Right ventricle myocardium superior (tissue), 1 donor: ENCODE measurements around the gene HMCN1. TPM values are rescaled to one million over a fixed set of nuclear protein-coding genes. Genes with fewer than 3 reads are reported as not detected.
A peak's percentile ranks its signal among the peaks of the same experiment; 100 is the strongest.

Experiments used
- ATAC-seq: fragments of 200-7000 bp; cut with Tn5 transposase; one replicate; pipeline ENCODE4 v1.9.1; 2020; ENCODE audit warnings: mild to moderate bottlenecking; ENCODE audit not compliant: poor library complexity
- DNase-seq: peaks from one replicate; pipeline ENCODE4 v3.0.0-alpha.2; 2020
- intact Hi-C: fragments of 100-400 bp; cut with DNase I; formaldehyde crosslinking; loops from one replicate; pipeline ENCODE4 v1.11.2; 2022
- total RNA-seq: library from RNA; stranded (reverse); fragmentation: NEBNext Ultra II Directional; extraction: Animal tissue kit (Norgen Biotek cat#: 25700); gene quantifications from one replicate; pipeline ENCODE4 v1.2.1, GENCODE V29; 2021
- donor health status: DM: no; HTN: yes; CAD: no; lungs with severe emphysema.

Gene HMCN1
- total RNA-seq, 1 donor from 2014 or later, result 5.7 TPM

DNA sequence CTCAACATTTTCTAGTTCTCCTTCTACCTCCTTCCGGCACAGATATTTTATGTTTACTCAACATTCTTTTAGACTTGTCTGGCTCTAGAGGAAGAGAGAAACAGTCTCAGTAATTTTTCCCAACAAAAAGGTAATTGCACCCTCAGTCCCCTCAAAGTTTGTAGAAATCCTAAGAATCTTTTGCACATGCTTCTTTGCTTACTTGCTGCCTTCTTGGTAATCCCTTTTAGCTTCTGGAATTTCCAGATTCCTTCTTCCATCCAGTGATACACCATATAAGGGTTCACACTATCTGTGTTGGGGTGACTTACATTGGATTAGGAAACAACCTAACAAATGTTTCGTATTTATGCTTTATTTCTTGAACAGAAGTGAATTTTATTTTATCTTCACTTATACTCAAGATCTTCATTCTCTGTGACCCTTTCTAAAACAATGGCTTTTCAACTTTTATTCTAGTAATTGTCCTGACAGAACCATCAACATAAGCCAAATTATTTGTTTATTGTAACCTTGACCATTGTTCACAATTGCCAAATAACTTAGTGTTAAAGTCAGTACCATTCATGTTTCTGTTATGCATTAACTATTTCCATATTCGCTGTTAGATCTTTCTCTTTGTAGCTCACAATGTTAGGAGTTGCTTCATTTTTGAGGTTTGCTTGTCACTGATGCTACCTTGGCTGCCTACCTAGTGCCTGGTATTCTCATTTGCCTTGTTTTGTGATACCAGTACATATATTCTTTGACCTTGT, 238.1 kb downstream of the HMCN1 start:
- no peak for ATAC-seq
- no peak for DNase-seq
- intact Hi-C loops, result no loop called here

DNA sequence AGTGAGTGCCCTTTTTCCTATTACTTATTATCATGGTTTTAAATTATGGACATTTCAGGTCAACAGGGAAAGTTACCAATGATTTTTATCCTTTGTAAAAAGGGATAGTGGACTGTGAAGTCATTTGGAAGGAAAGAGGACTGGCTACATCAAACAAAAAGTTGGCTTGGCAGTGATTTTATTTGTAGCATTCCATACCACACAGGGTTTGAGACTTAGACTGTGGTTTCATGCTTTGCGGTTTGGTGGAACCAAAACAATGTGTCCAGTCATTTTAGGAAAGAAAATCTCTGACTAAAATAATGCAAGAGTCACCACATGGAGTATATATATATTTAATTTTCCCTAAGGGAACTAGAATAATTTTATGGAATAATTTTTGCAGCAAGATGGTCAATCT, 239.5 kb downstream of the HMCN1 start:
- no peak for ATAC-seq
- intact Hi-C loops, result no loop called here
- no peak for DNase-seq

DNA sequence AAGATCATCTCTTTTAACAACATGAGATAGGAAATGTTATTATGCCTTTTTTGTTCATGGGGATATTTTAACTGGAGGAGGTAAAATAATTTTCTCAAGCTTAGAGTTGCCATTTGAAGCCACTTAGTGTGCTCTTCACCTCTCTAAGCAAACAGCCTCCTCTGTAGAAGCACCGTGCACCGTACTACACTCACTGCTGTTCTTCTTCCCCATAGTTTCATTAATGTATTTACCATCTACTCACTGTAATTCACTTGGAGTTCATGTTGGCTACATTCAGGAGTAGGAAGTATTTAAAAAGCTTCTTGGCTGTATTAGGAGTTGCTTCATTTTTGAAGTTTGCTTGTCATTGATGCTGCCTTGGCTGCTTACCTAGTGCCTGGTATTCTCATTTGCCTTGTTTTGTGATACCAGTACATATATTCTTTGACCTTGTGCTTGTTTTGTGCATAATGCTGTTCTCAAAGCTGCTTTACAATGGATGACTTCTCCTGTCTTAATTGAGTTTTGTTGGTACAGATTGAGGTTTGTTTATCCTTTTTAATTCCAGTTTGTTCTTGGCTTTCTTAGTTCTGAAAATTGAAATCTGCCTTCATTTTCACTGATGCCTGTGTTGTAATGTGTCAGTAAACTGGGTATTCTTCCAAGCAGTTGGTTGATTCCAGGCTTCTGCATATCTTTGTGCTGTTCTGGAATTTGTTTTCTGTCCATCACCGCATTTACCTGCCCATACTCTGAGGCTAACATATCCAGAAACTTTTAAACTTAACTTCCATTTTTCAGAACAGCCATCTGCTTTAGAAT, 240.4 kb downstream of the HMCN1 start:
- DNase-seq (no peak), ATAC-seq (no peak)
- intact Hi-C loops, result no loop called here

DNA sequence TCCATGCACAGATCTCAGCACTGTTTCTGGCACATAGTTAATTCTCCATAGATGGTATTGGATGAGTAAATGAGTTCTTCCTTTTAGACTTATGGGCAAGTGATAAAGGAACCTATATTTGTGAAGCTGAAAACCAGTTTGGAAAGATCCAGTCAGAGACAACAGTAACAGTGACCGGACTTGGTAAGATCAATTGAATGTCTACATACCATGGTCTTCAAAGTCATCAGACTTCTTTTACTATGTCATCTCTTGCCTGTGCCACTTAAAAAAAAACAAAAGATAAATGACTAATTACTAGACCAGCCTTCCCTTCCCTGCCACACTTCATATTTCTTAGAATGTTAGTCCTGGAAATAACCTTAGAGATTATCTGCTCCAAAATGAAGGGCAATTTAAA, 246.7 kb downstream of the HMCN1 start:
- ATAC-seq, result no peak
- DNase-seq, result no peak
- intact Hi-C loops, result no loop called here

DNA sequence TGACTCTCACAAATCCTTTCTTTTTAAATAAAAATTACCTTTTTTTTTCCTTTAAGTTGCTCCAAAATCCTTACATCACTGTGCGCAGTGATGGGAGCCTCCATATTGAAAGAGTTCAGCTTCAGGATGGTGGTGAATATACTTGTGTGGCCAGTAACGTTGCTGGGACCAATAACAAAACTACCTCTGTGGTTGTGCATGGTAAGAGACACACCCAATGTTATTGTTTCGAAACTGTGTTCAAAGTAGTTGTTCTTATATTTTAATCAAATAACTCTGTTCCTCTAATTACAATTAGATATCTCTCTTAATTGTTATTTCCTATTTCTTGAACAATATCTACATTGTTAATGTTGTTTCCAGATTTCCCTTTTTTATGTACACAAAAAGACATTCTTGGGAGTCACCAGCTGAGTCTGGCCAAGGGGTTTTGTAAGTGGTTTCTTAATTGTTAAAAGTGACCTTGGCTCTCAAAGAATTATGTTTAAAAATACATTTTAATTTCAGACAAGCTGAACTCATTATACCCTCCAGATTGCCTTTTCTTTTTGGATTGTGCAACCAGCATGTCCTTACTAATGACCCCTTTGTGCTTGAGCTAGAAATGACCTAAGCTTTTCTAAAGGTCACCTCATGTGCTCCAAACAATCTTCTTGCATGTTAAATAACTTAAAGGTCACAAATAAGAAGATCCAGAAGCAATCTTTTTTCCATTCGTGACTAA, 250.1 kb downstream of the HMCN1 start:
- intact Hi-C loops, result no loop called here
- no peak for DNase-seq
- peak; percentile 93 for ATAC-seq

DNA sequence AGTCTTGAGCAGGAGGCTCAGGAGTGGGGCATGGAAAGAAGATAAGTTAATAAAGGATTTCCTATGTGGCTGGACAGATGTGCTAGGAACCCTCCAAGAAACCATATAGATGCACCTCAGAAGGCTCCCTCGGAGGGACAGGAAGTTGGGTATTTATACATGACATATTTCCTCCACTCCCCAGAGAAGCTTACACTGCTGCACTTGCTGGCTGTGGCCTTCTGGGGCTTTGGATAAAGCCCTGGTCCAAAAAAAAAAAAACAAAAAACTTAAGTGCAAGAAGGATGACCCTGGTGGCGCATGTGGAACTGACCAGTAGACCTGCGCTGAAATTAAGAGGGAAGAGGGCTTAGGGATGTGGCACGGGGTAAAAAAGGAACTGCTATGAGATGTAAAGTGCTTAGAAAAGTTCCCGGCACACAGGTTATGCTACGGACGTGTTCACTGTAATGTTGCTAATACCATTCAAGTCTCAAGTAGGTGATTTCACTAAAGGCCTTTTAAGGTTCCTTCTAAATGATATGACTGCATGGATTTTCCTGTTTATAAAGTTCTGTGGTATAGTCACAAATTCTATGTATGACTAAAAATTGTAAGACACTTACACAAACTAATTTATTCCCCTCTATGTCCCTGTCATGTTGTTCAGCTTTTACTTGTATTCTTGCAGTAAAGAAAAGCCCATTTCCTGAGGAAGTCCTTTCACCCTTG, 253.6 kb downstream of the HMCN1 start:
- intact Hi-C loops, result no loop called here

DNA sequence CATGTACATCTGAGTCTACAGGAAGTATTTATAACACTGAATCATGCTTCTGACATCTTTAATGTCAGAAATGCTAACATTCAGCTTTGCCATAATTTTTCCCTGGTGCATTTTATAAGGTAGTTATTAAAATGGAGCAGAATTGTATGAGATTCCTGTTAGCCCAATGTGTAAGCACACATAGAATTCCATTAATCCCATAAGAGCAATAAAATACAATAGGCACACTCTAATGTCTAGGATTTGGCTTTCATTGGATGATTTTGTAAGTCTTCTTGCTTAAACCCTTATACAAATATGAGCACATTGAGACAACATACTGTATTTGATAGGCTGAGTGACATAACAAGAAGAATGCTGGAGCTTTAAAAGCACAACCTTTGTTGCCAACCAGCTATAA, 256.4 kb downstream of the HMCN1 start:
- ATAC-seq, result no peak
- intact Hi-C loops, result no loop called here
- no peak for DNase-seq

More for the DNA sequence above, 253.6 kb downstream of the HMCN1 start:
- no peak for ATAC-seq
- no peak for DNase-seq

DNA sequence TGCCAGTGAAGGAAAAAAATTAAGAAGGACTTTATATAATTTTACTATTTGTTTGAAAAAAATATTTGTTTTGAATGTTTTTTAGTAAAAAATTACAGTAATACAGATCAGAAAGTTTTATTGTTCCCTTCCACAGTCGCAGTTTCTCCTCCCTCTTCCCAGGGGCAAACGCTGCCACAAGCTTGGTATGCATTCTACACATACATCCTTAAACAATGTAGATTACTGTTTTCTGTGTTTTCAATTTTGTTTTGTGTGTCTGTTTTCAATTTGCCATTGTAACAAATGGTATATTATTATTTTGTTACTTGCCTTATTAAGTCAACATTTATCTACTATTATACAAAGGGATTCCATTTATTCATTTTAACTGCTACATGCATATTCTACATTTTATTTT, 257.1 kb downstream of the HMCN1 start:
- intact Hi-C loops, result no loop called here
- no peak for ATAC-seq
- no peak for DNase-seq

DNA sequence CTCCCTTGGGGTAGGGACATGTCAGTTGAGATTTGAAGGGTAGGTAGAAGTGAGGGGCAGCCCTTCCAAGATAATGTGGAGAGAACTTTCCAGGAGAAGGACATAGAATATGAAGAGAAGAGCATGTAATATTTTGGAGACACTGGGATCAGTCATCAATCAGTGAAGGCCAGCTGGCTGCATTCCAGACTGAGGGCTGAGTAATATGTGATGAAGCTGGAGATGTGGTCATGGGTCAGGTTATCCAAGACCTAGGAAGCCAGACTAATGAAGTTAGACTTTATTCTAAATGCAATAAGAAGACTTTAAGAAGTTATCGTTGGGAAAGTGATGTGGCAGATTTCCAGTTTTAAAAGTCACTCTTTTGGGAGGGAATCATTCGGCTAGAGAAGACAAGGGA, 262.0 kb downstream of the HMCN1 start:
- DNase-seq (peak; percentile 42), ATAC-seq (no peak)
- intact Hi-C loops, result no loop called here

DNA sequence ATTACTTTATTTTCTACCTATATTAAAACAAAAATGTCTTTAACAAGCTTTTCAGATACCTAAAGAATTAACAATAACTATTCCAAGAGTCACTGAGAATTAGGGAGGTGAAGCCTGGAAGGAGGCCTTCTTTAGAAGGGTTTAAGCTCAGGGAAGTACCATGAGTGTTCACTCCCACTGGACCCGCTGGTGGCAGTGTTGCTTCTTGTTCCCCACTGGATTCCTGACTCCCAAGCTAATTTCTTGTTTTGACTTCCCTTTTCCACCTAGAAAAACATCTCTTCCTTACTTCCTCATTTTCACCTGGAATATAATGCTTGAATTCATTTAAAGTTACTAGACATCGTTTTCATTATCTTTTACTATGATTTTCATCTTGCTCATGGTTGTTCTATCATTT, 264.2 kb downstream of the HMCN1 start:
- intact Hi-C loops, result no loop called here
- ATAC-seq (no peak), DNase-seq (no peak)

DNA sequence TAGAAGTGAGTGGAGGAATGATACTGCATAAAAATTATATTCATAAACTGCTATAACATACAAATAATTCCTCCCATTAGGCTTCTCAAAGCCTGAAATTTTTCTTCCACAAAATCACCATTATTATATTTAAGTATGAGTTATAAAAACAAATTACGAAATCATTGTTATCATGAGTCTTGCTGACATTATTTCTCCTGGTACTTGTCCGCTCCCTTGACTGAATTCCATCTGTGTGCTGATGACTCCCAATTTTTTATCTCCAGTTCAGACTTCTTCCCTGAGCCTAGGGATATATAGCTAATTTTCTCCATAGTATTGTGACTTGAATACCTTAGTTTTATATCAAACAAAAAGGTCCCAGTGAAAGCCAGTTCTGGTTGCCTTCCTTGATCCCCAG, 268.2 kb downstream of the HMCN1 start:
- DNase-seq (no peak), ATAC-seq (peak; percentile 41)
- intact Hi-C loops, result no loop called here

DNA sequence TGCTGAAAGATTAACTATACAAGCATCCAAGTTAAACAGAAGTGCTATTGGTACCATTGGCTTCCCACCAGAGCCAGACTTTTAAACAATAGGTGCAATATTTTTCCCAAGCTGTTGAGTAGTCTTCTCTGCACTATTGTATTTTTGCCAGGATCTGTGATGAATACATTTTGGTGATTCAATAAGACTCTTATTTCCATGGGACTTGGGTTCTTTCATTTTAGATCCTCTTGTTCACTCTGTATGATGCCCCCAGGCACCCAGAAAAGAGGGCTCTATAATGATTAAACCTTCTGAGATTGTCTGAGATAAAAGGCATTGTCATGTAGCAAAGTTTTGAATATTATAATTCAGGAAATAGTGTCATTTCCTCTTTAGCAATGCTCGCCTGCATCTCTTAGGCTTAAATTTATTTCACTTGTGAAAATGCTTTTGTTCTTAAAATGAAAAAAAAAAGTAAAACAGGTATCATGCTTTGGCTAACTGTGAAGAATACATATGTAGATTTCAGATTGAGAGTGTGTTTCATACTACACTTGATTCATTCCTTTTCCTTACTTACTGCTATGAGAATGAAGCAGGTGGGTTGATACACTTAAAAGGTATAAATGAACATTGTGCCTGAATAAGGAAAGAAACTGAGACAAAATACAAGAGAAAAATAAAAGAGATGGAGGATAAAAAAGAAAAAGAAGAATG, 275.0 kb downstream of the HMCN1 start:
- no peak for ATAC-seq
- no peak for DNase-seq
- intact Hi-C loops, result no loop called here

DNA sequence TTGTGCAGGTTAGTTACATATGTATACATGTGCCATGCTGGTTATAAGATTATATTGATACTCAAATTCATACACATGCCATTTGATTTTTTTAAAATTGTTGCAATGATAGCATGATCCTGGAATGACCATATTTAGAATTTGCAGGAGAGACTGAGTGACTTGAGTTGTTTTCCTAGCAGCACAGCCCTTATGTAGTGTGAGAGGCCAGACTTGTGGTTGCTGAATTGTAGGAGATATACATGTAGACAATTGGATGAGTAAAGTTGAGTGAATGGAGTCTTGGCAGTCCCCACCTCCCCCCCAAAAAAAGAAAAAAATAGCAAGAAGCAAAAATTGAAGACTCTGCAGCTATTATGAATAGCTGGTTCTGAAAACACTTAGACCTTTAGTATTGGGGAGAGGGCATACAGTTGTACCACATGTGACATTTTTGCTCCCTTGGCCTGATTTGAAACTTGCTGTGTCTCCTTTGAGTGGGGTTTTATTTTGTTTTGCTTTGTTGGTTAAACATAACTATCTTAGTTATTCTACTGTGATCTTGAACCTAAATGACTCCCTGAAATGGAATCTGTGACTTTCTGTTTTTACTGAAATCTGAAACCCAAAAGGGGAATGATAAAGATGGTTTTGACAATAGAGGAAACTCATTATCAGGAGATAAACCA, 280.3 kb downstream of the HMCN1 start:
- no peak for DNase-seq
- ATAC-seq, result no peak
- intact Hi-C loops, result no loop called here

DNA sequence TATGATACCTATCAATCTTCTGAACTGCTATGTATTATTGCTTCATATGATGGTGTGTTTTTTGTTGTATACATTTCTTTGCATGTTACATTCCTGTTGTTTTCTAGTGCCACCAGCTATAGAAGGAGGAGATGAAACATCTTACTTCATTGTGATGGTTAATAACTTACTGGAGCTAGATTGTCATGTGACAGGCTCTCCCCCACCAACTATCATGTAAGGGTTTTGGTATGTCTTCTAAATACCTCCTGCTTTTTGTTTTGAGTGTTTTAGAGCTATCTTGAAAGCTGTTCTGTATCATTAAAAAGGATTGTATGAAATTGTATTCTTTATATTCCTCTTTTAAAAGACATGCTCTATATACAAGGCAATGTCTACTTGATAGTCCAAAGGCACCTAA, 282.7 kb downstream of the HMCN1 start:
- DNase-seq, result no peak

DNA sequence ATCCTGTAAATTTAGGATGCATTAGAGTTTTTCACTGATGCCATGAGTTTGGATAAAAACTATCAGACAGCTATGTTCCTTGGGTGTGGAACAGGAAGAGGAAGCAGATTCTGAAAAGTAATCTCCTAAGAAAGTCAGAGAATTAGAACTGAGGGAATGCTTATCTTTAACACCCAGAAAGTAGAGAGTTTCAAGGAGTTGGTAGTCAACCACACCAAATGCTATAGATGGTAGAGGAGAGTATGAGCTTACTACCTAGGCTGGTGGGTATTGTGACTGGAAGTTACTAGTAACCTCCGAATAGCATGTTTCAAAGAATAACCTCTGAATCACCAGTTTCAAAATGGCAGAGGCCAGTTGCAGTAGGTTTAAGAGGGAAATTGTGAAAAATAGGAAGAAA, 288.0 kb downstream of the HMCN1 start:
- intact Hi-C loops, result no loop called here
- DNase-seq (no peak), ATAC-seq (no peak)

More for the DNA sequence above, 282.7 kb downstream of the HMCN1 start:
- intact Hi-C loops, result no loop called here
- ATAC-seq, result no peak

DNA sequence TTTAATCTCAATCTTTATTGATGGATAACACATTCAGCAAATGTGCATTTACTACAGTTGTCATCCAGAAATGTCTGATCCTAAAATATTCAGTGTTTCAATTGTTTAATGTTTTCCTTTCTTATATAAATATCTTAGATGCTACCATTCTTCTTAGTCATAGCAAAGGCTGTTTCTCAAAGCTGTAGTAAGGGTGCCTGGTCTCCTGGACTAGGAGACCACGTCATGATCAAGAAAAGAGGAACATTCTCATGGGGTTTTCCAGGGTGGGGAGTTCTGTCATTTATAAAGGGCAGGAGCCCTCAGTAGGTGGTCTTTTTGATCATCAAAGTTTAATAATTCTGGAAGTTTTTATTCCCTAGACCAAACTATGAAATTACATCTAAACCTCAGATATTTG, 292.8 kb downstream of the HMCN1 start:
- ATAC-seq, result no peak
- intact Hi-C loops, result no loop called here
- DNase-seq, result no peak

DNA sequence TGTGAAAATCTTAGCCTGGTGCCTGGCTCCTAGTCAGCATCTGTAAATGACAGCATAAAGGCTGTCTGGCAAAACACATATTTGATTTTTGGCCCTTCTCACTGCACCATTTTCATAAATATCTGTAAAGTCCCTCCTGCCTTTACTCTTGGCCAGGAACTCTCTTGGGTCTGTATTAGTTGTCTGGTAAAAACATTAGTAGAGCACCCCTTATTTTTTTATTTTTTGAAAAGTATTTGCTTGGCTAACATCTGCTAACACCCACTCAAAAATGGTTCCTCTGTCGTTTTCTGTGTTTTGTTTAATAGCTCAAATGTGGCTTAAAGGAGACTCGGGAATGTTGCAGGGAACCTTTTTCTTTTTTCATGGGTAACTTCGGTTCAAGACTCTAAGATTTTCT, 293.4 kb downstream of the HMCN1 start:
- no peak for DNase-seq
- ATAC-seq, result no peak
- intact Hi-C loops, result no loop called here

DNA sequence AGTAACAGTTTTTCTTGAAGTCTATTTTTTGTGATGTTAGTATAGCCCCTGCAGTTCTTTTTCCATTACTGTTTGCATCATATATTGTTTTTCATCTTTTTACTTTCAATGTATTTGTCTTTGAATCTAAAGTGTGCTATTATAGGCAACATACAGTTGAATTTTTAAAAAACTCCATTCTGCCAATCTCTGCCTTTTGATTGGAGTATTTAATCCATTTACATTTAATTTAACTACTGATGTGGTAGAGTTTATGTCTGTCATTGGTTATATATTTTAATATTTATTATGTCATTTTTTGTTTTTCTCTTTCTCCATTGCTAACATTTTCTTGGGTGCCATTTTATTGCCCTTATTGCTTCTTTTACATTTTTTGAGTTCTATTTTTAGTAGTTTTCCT, 296.3 kb downstream of the HMCN1 start:
- no peak for ATAC-seq
- intact Hi-C loops, result no loop called here
- DNase-seq, result no peak
